SIG-M5 (cell line): ENCODE measurements around the gene URB2.
A peak's percentile ranks its signal among the peaks of the same experiment; 100 is the strongest.
"Not testable (repeated sequence)": the region's sequence is repeated elsewhere in the genome, so short reads cannot be mapped to it uniquely, and the experiment has no call there.

Source experiments
- DNase-seq: peaks from one replicate; lab custom pipeline; 2025; lab: John Stamatoyannopoulos, UW

Gene URB2

DNA sequence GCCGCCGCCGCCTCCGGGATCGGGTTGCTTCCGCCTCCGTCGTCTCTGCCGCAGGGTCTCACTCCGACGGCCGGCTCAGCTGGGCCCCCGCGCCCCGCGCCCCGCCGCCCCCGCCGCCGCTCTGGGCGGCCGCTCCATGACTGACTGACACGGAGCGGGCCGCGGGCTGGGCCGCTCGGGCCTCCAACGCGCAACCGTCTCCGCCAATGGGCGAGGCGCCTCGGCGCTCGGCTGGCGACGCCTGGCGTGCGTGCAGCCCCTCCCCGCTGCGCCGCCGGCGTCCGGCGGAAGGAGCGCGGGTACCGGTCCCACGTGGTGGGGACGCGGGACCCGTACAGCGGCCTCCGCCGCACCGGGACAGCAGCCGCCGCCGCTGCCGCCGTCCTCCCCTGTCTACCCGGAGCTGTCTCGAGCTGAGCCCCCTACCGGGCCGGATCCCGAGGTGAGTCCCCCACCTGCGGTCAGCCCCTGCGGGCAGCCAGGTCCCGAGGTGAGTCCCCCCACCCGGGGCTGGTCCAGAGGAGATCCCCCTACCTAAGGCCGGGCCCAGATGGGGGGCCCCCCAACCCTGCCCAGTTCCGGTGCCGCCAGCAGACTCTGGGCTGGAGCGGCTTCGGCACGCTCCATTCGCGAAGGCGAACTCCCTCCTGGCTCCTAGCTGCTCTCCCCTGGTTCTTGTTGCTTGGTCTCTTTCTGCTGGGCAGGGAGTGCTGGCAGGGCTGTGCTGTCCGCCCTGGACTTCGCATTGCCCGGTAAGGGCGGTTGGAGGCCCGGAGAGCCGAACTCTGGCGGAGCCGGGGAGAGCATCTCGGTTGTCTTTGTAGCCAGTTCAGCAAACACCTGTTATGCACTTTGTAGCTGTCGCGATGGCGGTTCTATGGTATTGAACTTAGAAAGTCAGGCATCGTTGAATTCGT, at the start of gene URB2, which contains the start of gene TAF5L:
Gene URB2 (plus strand): TSS at position 333 of the 917 bp plus-strand sequence. CDS start 1,387 bp downstream, outside the sequence.
Gene TAF5L (minus strand): TSS at position 208 of the 917 bp plus-strand sequence. CDS start 11,640 bp downstream, outside the sequence.
- peak; percentile 58 for DNase-seq

DNA sequence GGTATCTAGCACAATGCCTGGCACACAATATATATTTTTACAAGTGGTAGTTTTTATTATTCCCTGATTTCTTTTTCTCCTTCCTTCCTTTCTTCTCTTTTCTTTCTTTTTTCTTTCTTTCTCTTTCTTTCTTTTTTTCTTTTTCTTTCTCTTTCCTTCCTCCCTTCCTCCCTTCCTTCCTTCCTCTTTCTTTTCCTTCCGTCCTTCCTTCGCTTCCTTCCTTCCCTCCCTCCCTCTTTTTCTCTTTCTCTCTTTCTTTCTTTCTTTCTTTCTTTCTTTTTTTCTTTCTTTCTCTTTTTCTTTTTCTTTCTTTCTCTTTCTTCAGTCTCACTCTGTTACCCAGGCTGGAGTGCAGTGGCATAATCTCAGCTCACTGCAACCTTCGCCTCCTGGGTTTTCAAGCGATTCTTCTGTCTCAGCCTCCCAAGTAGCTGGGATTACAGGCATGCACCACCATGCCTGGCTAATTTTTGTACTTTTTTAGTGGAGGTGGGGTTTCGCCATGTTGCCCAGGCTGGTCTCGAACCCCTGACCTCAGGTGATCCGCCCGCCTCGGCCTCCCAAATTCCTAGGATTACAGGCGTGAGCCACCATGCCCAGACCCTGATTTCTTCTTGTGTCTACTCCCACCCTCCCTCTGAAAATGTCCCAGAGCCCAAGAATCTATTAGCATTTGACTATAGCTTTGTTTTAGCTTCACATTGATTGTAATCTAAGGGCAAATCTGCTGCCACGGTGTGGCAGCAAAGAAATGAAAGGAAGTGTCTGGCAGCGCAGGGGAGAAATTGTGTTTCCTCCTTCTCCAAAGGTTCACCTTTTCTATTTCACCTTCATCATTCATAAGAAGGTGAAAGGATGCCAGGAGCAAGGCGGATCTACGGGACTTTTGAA, 47.6 kb upstream of the URB2 start:
- DNase-seq, result no peak

DNA sequence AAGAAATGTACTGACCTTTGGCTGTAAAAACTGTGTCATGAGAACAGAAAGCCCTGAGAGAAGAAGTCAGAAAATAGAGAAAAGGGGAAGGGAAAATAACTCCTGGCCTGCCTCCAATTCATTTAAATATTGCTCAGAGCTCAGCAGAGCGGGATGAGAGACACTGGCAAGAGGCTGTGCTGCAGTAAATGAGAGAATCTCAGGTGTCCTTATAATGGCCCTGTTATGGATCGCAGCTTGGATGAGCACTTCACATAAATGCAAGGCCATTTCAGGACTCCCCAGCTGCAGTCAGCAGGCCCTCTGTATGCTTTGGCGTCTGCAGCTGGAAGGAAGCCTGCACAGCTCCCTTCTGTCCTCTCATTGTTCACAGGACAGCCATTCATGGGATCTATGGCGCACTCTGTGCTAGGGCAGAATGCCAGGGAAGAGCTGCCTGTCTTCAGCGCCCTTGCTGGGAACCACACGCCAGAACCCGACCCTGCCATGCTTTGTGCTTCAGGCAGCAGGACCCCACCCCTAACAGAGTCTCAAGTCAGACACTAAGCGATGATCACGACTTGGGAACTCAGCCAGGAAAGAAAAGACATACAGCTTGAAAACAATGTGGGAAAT, 46.9 kb upstream of the URB2 start:
- peak; percentile 47 for DNase-seq

DNA sequence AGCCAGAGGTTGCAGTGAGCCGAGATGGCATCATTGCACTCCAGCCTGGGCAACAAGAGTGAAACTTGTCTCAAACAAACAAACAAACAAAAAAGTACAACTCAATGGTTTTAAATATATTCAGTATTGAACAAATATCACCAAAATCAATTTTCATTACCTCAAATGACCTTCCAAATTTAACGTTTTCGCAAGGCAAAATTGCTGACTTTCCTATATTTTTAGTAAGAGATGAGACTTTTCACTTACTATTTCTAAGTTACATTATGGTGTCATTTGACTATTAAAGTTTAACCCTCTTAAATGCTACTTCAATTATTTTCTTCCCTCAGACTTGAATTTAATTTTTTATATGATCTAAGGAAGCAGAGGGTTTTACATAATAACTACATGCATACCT, 44.6 kb upstream of the URB2 start:
- DNase-seq, result no peak

DNA sequence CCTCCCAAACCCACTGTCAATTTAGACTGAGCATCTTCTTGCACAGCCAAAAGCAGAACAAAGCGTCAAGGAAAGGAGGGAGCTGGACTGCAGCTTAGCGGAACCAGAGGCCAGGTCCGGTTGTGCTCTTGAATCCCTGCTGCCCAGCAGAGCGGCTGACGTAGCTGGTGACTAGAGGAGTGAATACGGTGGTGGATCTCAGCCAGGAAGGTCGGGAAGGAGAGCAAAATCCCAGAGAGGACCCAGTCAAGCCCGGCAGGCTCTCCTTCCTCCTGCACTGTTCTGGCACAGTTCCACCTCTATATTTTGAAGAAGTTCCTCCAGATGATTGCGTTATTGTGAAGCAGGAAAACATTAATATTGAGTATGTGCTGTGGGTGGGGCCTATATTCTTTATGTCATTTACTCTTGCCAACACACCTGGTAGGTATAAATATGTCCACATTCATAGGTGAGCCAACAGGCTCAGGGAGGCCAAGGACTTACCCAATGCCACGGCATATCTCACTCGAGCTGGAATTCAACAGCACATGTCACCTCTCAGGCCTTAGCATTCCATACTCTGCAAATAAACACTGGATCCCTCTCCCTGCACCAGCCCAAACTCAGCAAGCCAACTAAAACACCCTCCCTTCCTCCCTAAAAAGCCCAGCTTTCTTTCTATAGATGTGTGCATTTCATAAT, 43.9 kb upstream of the URB2 start:
- DNase-seq, result no peak

DNA sequence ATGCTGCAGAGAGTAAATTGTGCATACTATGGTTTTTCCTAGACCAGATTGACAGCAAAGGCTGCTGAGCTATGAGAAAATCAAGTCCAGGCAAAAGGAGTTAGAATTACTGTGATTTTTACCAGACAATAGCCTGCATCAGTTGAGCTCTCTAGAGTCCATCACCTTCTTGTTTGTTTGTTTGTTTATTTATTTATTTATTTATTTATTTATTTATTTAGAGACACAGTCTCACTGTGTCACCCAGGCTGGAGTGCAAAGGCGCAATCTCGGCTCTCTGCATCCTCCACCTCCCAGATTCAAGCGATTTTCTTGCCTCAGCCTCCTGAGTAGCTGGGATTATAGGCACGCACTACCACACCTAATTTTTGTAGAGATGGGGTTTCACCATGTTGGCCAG, 43.3 kb upstream of the URB2 start:
- DNase-seq, result no peak

DNA sequence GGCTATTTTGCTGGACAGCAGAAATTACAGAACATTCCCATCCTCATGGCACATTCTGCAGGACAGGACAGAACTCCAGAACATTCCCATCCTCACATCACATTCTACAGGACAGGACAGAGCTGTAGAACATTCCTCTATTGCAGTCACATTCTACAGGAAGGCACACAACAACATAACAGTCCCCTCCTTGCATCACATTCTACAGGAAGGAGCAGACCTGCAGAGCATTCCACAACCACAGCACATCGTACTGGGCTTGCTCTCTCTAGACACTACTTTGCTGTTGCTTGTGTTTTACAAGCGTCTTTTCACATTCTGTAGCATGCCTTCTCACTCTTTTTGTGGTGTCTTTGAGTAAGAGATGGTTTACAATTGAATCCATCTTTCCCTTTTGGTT, 40.7 kb upstream of the URB2 start:
- DNase-seq, result no peak

DNA sequence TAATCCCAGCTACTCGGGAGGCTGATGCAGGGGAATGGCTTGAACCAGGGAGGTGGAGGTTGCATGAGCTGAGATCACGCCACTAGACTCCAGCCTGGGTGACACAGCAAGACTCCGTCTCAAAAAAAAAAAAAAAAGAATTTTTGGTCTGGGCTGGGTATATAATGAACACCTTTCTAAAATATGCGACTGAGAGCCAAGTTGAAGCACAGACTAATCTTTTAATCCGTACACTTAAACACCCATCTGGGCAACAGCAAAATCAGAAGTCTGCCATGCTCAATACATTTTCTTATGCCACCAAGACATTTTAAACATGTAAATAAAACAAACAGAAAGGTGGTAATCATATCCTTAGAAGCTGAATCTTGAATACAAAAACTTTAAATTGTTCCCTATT, 35.9 kb upstream of the URB2 start:
- DNase-seq, result no peak

DNA sequence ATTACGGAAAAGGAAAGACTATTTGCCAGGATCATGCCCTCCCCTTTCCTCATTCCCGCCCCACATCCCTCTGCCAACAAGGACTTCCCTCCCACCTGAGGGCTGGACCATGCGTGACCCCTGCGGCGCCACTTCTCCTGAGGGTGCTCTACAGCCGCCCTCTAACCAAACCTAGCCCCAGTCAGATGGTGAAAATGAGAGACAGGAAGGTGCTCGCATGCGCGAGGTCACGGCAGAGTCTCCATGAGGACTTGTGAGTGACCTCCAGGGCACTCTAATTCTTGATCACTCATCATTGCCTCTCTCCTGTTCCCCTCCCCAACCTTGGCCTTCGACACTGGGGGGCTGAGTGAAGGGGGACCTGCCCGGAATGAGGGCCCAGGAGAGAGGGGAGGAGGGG, 32.2 kb upstream of the URB2 start:
- no peak for DNase-seq

DNA sequence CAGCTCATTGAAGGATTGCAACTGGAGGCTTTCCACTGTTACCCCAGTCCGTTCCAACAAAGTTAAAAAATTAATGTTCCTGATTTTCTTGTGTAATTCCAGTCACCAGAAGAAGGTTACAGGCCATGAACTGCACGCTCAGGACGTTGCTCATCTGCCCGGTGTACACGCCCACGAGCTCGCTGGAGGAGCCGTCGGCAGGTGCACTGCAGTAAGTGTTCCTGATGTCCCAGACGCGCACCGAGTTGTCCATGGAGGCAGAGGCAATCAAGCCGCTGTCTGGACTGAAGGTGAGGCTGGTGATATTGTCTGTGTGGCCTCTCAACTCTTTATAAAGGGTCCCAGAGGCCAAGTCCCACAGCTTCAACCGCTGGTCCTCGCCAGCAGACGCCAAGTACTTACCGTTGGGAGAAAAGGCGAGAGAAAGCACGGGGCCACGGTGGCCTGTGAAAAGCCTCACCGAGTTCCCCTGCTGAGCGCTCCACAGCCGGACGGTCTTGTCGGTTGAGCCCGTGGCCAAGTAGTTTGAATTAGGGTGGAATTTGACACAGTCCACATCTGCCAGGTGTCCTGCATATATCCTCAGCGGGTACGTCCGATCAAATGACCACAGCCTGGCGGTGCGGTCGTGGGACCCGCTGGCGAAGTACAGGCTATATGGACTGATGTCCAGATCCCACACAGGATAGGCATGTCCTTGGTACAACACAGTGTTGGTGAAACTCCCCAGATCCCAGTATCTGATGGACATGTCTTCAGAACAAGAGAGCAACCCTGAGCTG, 31.6 kb upstream of the URB2 start:
- no peak for DNase-seq

DNA sequence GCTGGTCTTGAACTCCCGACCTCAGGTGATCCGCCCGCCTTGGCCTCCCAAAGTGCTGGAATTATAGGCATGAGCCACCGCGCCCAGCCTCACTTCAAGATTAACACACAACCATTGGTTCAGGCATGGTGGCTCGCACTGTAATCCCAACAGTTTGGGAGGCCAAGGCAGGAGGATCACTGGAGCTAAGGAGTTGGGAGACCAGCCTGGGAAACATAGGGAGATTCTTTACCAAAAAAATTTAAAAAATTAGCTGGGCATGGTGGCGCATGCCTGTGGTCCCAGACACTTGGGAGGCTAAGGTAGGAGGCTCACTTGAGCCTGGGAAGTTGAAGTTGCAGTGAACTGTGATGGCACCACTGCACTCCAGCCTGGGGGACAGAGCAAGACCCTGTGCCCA, 30.2 kb upstream of the URB2 start:
- not testable (repeated sequence) for DNase-seq

DNA sequence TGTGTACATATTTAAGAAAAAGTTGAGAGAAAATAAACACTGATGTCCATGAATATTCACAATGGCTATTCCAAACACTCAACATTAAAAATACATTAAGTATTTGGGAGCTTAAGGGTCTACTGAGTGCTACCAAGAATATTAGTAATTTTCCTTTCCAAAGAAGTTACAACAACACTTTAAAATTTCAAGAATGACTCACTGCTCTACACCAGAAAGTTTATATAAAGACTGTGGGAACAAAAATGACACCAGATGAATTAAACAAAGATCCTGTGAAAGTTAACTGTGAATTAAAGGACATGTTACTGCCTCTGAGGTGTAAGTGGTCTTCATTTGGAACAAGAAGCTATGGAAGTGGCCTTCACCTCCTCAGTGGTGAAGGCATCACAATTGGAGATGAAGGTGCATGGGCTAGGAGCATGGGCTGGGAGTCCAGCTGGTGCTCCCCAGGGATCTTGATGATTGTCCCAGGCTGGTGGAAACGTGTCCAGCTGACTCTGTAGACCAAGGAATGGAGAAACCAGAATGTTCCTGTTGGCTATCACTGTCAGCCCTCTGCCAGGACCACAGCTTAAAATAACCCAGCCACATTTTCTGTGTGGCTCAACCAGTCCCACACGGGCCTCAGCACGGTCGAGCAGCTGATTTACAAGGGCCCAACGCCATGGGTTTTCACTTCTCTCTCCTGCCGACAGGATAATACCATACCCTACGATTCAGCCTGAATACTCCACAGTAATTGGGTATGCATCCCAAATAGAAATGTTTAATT, 28.9 kb upstream of the URB2 start:
- DNase-seq, result no peak

DNA sequence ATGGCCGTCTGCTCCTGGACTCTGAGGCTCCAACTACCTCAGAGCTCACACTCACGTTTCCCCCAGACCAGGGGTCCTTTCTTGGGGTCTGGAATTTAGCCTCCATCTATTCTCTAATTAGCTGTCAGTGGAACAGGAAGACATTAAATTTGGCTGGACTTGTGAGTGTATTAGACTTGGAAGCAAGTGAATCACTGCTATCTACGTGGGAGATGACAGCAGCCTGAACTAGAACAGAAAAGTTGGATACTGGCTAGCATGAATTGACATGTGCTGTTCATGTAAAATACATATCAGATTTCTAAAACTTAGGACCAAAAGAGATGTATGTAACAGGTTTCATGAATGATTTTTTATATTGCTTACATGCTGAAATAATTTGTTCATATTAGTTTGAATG, 28.2 kb upstream of the URB2 start:
- DNase-seq, result no peak

DNA sequence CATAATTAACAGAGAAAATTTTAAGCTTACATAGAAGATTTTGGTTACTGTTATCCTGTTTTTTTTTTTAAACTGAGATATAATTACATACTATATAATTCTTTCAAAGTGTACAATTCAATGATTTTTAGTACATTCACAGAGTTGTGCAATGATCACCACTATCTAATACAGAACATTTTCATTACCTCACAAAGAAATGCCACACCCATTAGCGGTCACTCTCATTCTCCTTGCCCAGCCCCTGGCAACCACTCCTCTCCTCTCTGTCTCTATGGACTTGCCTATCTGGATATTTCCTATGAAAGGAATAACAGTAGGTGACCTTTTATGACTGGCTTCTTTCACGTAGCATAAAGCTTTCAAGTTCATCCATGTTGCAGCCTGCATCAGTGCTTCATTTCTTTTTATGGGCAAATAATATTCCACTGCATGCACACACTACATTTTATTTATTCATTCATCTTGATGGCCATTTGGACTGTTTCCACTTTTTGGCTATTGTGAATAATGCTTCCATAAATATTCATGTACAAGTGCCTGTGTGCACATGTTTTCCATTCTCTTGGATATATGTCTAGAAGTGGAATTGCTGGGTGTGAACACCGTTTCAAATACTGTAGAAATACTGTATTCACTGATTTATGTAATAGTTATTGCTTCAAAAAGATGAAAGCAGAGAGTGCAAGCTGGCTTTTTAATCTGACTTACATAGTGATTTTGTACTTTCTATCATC, 26.7 kb upstream of the URB2 start:
- no peak for DNase-seq

DNA sequence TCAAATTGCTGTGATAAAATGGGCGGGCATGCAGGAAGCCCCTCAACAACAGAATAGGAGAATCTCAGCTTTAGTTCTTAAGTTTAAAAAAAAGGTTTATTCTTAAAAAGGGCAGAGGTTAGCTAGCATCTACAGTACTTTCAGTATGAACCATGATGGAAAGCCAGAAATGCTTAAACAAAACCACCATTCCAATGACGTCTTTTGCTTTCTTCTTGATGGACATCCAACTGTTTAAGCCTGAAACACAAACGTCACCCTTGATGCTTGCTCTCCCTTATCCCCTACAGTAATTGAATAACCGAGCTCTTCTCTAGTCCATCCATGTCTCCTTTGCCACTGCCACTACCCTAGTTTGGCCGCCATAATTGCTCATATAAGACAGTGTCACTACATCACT, 25.8 kb upstream of the URB2 start:
- DNase-seq, result no peak

DNA sequence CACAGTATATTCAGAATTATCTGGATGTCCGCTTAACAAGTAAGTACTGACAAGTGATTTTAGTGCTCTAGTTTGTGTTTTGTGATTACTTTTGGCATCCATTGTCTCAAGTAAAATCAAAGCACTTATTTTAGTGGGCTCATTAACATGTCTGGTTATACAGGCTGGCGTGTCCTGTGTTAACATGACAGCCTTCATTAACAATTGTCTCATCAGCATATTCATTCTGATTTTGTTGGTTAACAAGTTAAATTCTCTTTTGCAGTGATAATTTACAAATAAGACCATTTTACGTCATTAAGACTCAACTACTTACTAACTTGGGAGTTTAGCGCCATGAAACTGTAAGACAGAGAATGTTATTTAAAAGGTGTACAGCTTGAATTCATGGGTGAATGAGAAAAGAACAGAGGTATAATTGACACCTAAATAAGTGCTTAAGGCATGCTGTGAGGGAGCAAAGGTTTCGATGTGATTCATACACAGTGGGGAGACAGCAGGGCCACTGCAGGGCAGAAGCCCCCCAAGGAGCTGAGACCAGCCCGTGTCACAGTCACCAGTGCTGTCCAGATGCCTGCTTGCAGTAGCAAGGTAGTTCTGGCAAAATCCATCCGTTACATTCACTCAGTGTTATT, 22.6 kb upstream of the URB2 start:
- no peak for DNase-seq

DNA sequence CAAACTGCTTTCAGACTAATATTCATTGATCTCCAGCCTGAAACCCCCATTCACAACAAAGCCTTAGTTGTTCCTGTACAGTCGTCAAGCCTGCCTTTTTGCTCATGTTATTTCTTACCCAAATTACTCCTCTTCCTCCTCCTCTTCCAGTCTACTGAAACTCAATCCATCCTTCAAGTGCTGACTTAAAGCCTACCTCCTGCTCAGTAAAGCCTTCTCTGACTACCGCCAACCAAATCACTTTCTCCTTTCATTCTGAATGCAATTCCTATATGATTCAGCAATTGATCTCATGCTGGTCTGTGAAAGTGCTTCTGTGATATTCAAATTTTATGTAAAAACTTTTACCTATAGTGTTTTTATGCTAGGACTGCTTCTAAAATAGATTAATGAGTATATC, 18.7 kb upstream of the URB2 start:
- no peak for DNase-seq

DNA sequence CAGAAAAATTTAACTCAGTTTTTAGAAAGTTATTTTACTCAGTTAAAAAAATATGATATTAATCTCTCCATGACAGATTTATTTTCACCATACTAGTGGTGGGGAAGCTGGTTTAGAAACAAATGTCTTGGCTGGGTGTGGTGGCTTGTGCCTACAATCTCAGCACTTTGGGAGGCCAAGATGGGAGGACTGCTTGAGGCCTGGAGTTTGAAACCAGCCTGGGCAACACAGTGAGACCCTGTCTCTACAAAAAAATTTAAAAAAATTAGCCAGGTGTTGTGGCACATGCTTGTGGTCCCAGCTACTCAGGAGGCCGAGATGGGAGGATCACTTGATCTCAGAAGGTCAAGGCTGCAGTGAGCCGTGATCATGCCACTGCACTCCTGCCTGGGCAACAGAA, 17.5 kb upstream of the URB2 start:
- no peak for DNase-seq

DNA sequence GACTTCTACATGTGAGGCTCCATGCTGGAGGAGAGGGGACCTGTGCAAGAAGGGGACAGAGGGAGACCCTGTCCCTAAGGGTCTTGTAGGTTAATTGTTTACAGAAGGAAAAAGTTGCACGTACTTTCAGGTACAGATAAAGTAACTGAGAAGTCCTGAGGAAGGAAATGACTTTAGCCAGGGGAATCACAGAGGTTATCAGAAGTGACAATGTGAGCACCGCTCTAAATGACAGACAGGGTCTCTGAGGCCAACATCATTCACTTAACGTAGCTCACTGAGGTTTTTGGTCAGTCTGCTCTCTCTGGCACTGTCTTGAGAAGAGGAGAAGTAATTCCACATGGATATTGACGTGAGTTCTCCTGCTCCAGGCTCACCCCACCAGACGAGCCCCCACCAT, 12.1 kb upstream of the URB2 start:
- no peak for DNase-seq
